IgD-negative memory B cell (primary cell): Measurements from ENCODE around the gene POLG. TPM values are rescaled to one million over a fixed set of nuclear protein-coding genes. Genes with fewer than 3 reads are reported as not detected.

Experiments
- H3K27ac Mint-ChIP-seq, 3 donors: one replicate each; pipeline ENCODE4 v1.8.0; 2020 to 2022; ENCODE audit warnings: mild to moderate bottlenecking in 3 of 3, mixed read lengths in 3 of 3, moderate library complexity in 1 of 3
- H3K27me3 Mint-ChIP-seq: one replicate; pipeline ENCODE4 v1.8.0; 2021; ENCODE audit warnings: mixed read lengths
- H3K36me3 Mint-ChIP-seq: one replicate; pipeline ENCODE4 v1.8.0; 2020; ENCODE audit warnings: mild to moderate bottlenecking, mixed read lengths
- H3K4me1 Mint-ChIP-seq, 3 donors: one replicate each; pipeline ENCODE4 v1.8.0; 2020 to 2022; ENCODE audit warnings: mixed read lengths in 3 of 3, mild to moderate bottlenecking in 1 of 3
- H3K4me3 Mint-ChIP-seq, 4 donors: one replicate each; pipeline ENCODE4 v1.8.0; 2020 to 2022; ENCODE audit warnings: mild to moderate bottlenecking in 4 of 4, mixed read lengths in 4 of 4, moderate library complexity in 3 of 4
- H3K9me3 Mint-ChIP-seq, 3 donors: one replicate each; pipeline ENCODE4 v1.8.0; 2020 to 2021; ENCODE audit warnings: mixed read lengths in 3 of 3, mild to moderate bottlenecking in 1 of 3
- polyA plus RNA-seq: library from polyadenylated mRNA; unstranded; fragments of 300-500 nt; fragmentation: Illumina TruSeq; gene quantifications from one replicate; pipeline ENCODE4 v1.2.3, GENCODE V29; 2021

Gene POLG
- polyA plus RNA-seq, 1 donor from 2014 or later: 46.5 TPM

DNA sequence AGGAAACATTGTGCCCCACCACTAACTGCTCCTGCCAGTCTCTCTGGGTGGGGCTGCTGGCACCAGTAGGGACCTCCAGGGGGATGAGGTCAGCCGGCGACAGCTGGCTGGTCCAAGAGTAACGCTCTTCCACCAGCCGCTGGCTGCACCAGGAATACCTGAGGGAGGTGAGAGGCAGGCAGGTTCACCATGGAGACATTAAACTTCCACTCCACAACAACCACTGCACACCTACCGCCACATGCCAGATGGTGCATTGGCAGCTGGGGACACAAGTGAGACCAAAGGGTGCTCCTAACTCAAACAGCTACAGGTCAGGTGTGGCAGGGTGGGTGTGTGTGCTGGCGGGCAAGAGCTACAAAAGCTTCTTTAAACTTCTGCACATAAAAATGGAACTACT, 4.5 kb downstream of the POLG start:
- Mint-ChIP-seq H3K27ac (peak overlapping the region in 1 of 3 donors; percentile 79), H3K4me1 (peaks cover 20 to 35% (median 34%) of the 10 kb centered on the region in 3 donors), H3K4me3 (peak overlapping the region in 1 of 4 donors; percentile 74), H3K9me3 (peaks cover 0 to 4% (median 0%) of the 10 kb centered on the region in 3 donors), H3K27me3 (peaks cover 2% of the 10 kb centered on the region), H3K36me3 (peaks cover 10% of the 10 kb centered on the region)

GRCh38 chr15:89329329-89330084, 5.1 kb downstream of the POLG start:
- H3K4me3 Mint-ChIP-seq: peak overlapping the region in 3 of 4 donors; percentile 44 to 74 (median 74)
- H3K27me3 Mint-ChIP-seq: no peaks in the 10 kb centered on the region
- peak overlapping the region; percentile 71 to 73 (median 73) for H3K27ac Mint-ChIP-seq
- no peaks in the 10 kb centered on the region for H3K9me3 Mint-ChIP-seq
- peaks cover 7% of the 10 kb centered on the region for H3K36me3 Mint-ChIP-seq
- peaks cover 15 to 30% (median 29%) of the 10 kb centered on the region in 3 donors for H3K4me1 Mint-ChIP-seq

GRCh38 chr15:89328398-89329254, 6.0 kb downstream of the POLG start:
- H3K27ac Mint-ChIP-seq: peak overlapping the region in 1 of 3 donors; percentile 73
- peaks cover 15 to 29% (median 28%) of the 10 kb centered on the region in 3 donors for H3K4me1 Mint-ChIP-seq
- H3K9me3 Mint-ChIP-seq: no peaks in the 10 kb centered on the region
- H3K27me3 Mint-ChIP-seq: no peaks in the 10 kb centered on the region
- peaks cover 7% of the 10 kb centered on the region for H3K36me3 Mint-ChIP-seq
- H3K4me3 Mint-ChIP-seq: no peak overlapping the region

GRCh38 chr15:89327113-89327512, 7.5 kb downstream of the POLG start:
- Mint-ChIP-seq H3K27me3 (no peaks in the 10 kb centered on the region), H3K36me3 (peaks cover 4% of the 10 kb centered on the region), H3K4me1 (peaks cover 10 to 22% (median 21%) of the 10 kb centered on the region in 3 donors), H3K9me3 (no peaks in the 10 kb centered on the region), H3K27ac (peak overlapping the region in 1 of 3 donors; percentile 77), H3K4me3 (peak overlapping the region in 1 of 4 donors; percentile 23)

- Mint-ChIP-seq H3K27me3 (no peaks in the 10 kb centered on the region), H3K4me3 (no peak overlapping the region), H3K27ac (no peak overlapping the region), H3K9me3 (no peaks in the 10 kb centered on the region), H3K4me1 (peaks cover 5 to 14% (median 14%) of the 10 kb centered on the region in 3 donors), H3K36me3 (peaks cover 4% of the 10 kb centered on the region)
Observed at GRCh38 chr15:89326316-89326715, 8.3 kb downstream of the POLG start.

- Mint-ChIP-seq H3K9me3 (no peaks in the 10 kb centered on the region), H3K27me3 (no peaks in the 10 kb centered on the region), H3K36me3 (peaks cover 2% of the 10 kb centered on the region), H3K4me1 (peaks cover 2 to 8% (median 6%) of the 10 kb centered on the region in 3 donors), H3K4me3 (no peak overlapping the region), H3K27ac (no peak overlapping the region)
Observed at GRCh38 chr15:89325039-89325803, 9.4 kb downstream of the POLG start.

GRCh38 chr15:89323825-89324224, 10.8 kb downstream of the POLG start:
- Mint-ChIP-seq H3K36me3 (no peaks in the 10 kb centered on the region), H3K4me1 (no peaks in the 10 kb centered on the region), H3K27me3 (no peaks in the 10 kb centered on the region), H3K27ac (no peak overlapping the region), H3K4me3 (no peak overlapping the region), H3K9me3 (no peaks in the 10 kb centered on the region)

- no peak overlapping the region for H3K4me3 Mint-ChIP-seq
- no peaks in the 10 kb centered on the region for H3K9me3 Mint-ChIP-seq
- H3K4me1 Mint-ChIP-seq: no peaks in the 10 kb centered on the region
- H3K36me3 Mint-ChIP-seq: no peaks in the 10 kb centered on the region
- H3K27me3 Mint-ChIP-seq: no peaks in the 10 kb centered on the region
- peak overlapping the region in 2 of 3 donors; percentile 33 to 39 for H3K27ac Mint-ChIP-seq
Observed at GRCh38 chr15:89322822-89323221, 11.8 kb downstream of the POLG start.

DNA sequence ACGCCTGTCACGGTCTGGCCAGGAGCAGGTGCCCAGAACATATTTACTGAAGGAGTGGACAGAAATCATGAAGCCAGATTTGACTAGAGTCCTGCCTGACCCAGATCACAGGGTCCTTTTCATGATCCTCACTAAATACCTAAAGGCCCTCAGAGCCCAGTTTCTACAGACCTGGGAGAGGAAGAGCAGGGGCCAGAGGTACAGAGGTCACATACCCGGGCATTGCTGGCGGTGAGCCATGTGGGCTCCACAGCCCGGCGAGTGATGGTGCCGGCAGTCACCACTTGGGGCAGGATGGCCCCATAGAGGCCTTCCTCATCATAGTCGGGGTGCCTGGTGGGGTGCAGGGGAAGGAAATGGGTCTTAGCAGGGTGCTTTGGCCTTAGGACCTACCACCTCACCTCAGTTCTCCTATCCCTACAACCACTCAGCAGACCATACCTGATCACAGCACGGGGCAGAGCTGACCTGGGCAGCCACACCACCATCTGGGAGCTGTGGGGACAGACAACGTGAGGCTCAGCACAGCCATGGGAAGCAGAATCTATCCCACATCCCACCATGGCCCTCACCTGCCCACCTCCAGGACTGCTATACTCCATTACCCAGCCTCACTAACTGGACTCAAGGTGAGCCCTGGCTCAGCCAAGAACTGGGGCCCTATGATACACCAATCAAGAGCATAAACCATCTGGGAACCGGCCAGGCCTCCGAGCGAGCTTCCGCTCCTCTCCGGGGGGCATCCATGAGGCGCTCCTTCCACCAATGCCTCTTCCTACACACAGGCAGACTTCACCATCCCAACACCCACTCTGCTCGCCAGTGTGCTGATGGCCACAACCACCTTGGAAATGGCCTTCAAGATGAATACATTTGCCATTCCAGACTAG, 12.9 kb downstream of the POLG start:
- Mint-ChIP-seq H3K27ac (peak overlapping the region in 1 of 3 donors; percentile 70), H3K9me3 (no peaks in the 10 kb centered on the region), H3K4me1 (no peaks in the 10 kb centered on the region), H3K4me3 (no peak overlapping the region), H3K27me3 (no peaks in the 10 kb centered on the region), H3K36me3 (no peaks in the 10 kb centered on the region)

- Mint-ChIP-seq H3K9me3 (no peaks in the 10 kb centered on the region), H3K36me3 (no peaks in the 10 kb centered on the region), H3K27ac (peak overlapping the region in 1 of 3 donors; percentile 34), H3K4me1 (no peaks in the 10 kb centered on the region), H3K27me3 (no peaks in the 10 kb centered on the region), H3K4me3 (no peak overlapping the region)
Observed at GRCh38 chr15:89320200-89320599, 14.4 kb downstream of the POLG start.

DNA sequence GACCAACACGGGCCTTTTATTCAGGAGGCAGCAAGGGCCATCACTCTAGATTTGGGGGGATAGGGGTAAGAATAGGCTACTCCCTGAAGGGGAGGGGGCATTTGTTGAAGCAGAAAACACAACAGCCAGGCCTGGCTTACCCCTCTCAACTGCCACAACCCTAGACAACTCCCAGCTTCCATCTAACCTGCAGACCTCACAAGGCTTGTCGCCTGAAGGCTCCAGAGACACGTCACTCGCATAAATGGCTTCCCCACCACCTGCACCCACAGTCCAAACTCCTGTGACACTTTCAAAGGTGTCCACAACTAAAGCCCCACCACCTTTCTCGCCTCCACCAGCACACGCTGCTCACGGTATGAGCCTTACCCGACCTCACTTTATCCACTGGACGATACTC, 14.9 kb downstream of the POLG start:
- Mint-ChIP-seq H3K4me3 (no peak overlapping the region), H3K27ac (peak overlapping the region in 1 of 3 donors; percentile 59), H3K27me3 (no peaks in the 10 kb centered on the region), H3K9me3 (no peaks in the 10 kb centered on the region), H3K4me1 (no peaks in the 10 kb centered on the region), H3K36me3 (no peaks in the 10 kb centered on the region)

- H3K4me1 Mint-ChIP-seq: peaks cover 0 to 5% (median 0%) of the 10 kb centered on the region in 3 donors
- no peak overlapping the region for H3K4me3 Mint-ChIP-seq
- H3K9me3 Mint-ChIP-seq: no peaks in the 10 kb centered on the region
- H3K36me3 Mint-ChIP-seq: peaks cover 3% of the 10 kb centered on the region
- peak overlapping the region in 1 of 3 donors; percentile 2 for H3K27ac Mint-ChIP-seq
- no peaks in the 10 kb centered on the region for H3K27me3 Mint-ChIP-seq
Observed at GRCh38 chr15:89317186-89317720, 17.4 kb downstream of the POLG start.

DNA sequence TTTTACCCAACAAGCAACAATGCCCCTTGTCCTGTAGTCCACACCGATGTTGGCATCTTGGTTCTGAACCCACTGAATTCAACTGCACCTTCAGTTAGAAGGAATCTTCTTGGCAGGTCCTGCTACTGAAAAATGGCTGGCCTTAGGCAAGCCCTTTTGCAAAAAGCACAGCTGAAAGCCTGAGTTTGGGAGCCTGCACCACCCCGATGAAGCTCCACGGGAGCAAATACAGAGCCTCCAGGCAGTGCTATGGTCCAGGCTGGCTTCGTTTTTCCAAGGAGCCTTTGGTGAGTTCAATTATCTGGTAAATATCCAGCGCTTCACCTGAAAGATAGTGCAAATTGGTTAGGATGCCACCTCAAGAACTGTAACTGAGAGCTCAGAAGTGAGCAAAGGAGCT, 18.1 kb downstream of the POLG start:
- Mint-ChIP-seq H3K27me3 (no peaks in the 10 kb centered on the region), H3K4me1 (peaks cover 0 to 7% (median 0%) of the 10 kb centered on the region in 3 donors), H3K9me3 (no peaks in the 10 kb centered on the region), H3K27ac (no peak overlapping the region), H3K4me3 (no peak overlapping the region), H3K36me3 (peaks cover 3% of the 10 kb centered on the region)
